GM23338 (cell line): ENCODE measurements around the gene ROGDI. TPM values are rescaled to one million over a fixed set of nuclear protein-coding genes. Genes with fewer than 3 reads are reported as not detected.

Experiments
- ATAC-seq: fragments of 200-7000 bp; cut with Tn5 transposase; 3 replicates; pipeline ENCODE4 v1.9.1; 2020
- DNase-seq: peaks from one replicate; pipeline ENCODE4 v3.0.0-alpha.2; 2015; ENCODE audit warnings: low spot score
- H2AFZ ChIP-seq: fragments of 200-600 bp; sonication (generic); 2 replicates; pipeline ENCODE4 v1.8.0; 2016; ENCODE audit warnings: antibody characterized with exemption, mild to moderate bottlenecking, moderate library complexity
- H3F3A ChIP-seq: fragments of 200-600 bp; sonication (generic); replicated peaks from 2 replicates; pipeline ENCODE4 v1.8.0; 2017; ENCODE audit warnings: antibody characterized with exemption, mixed run types, low read depth
- H3K27ac ChIP-seq: fragments of 200-600 bp; sonication (generic); 2 replicates; pipeline ENCODE4 v1.6.1; 2016; ENCODE audit warnings: low read depth
- H3K27me3 ChIP-seq: fragments of 200-600 bp; sonication (generic); 2 replicates; pipeline ENCODE4 v1.8.0; 2016; ENCODE audit warnings: mild to moderate bottlenecking, mixed run types, moderate library complexity; ENCODE audit not compliant: insufficient read depth
- H3K36me3 ChIP-seq: fragments of 200-600 bp; sonication (generic); 2 replicates; pipeline ENCODE4 v1.8.0; 2016; ENCODE audit warnings: mild to moderate bottlenecking; ENCODE audit not compliant: insufficient read depth
- H3K4me1 ChIP-seq: fragments of 200-600 bp; sonication (generic); 2 replicates; pipeline ENCODE4 v1.8.0; 2016; ENCODE audit warnings: mild to moderate bottlenecking, moderate library complexity; ENCODE audit not compliant: insufficient read depth
- H3K4me2 ChIP-seq: fragments of 200-600 bp; sonication (generic); 2 replicates; pipeline ENCODE4 v1.7.1; 2017; ENCODE audit warnings: mixed run types
- H3K4me3 ChIP-seq: fragments of 200-600 bp; sonication (generic); 2 replicates; pipeline ENCODE4 v1.6.1; 2016; ENCODE audit warnings: mixed run types
- H3K79me2 ChIP-seq: fragments of 200-600 bp; sonication (generic); replicated peaks from 2 replicates; pipeline ENCODE4 v1.8.0; 2017; ENCODE audit warnings: mild to moderate bottlenecking; ENCODE audit not compliant: insufficient read depth
- H3K9me2 ChIP-seq: fragments of 200-600 bp; sonication (generic); 2 replicates; pipeline ENCODE4 v1.8.0; 2017; ENCODE audit not compliant: insufficient read depth
- H4K20me1 ChIP-seq: fragments of 200-600 bp; sonication (generic); replicated peaks from 2 replicates; pipeline ENCODE4 v1.8.0; 2017; ENCODE audit warnings: mild to moderate bottlenecking; ENCODE audit not compliant: insufficient read depth
- H3K27ac Mint-ChIP-seq: 2 replicates; pipeline ENCODE4 v1.8.0; 2020; ENCODE audit warnings: inconsistent platforms, mild to moderate bottlenecking, moderate library complexity, mixed read lengths
- H3K27me3 Mint-ChIP-seq: 3 replicates; pipeline ENCODE4 v1.8.0; 2022; ENCODE audit warnings: low read depth, mild to moderate bottlenecking, moderate library complexity, mixed read lengths, inconsistent platforms; ENCODE audit not compliant: insufficient read depth, poor library complexity
- H3K36me3 Mint-ChIP-seq: 3 replicates; pipeline ENCODE4 v1.8.0; 2021; ENCODE audit warnings: low read depth, mild to moderate bottlenecking, inconsistent platforms, moderate library complexity, mixed read lengths
- H3K4me1 Mint-ChIP-seq: 3 replicates; pipeline ENCODE4 v1.8.0; 2020; ENCODE audit warnings: mild to moderate bottlenecking, inconsistent platforms, mixed read lengths
- H3K4me3 Mint-ChIP-seq: 3 replicates; pipeline ENCODE4 v1.8.0; 2021; ENCODE audit warnings: moderate library complexity, mild to moderate bottlenecking, inconsistent platforms, mixed read lengths
- H3K9me3 Mint-ChIP-seq: 3 replicates; pipeline ENCODE4 v1.8.0; 2020; ENCODE audit warnings: moderate library complexity, mild to moderate bottlenecking, inconsistent platforms, mixed read lengths
- CREB1 ChIP-seq: fragments of 250-450 bp; sonication (Bioruptor Pico); IDR thresholded peaks from 2 replicates; pipeline ENCODE4 v1.5.0; 2020; ENCODE audit warnings: low read depth, mild to moderate bottlenecking, moderate library complexity
- ETS1 ChIP-seq: IDR thresholded peaks from 2 replicates; pipeline ENCODE4 v1.6.1; 2016; ENCODE audit warnings: antibody characterized with exemption
- EZH2 ChIP-seq: fragments of 200-600 bp; sonication (generic); IDR thresholded peaks from one replicate; pipeline ENCODE4 v1.8.0; 2017; ENCODE audit warnings: antibody characterized with exemption, mild to moderate bottlenecking, low read depth; ENCODE audit not compliant: unreplicated experiment
- EZH2phosphoT487 ChIP-seq: fragments of 200-600 bp; sonication (generic); IDR thresholded peaks from one replicate; pipeline ENCODE4 v1.8.1; 2018; ENCODE audit warnings: antibody characterized with exemption; ENCODE audit not compliant: unreplicated experiment
- JUNB ChIP-seq: IDR thresholded peaks from one replicate; pipeline ENCODE4 v1.6.1; 2016; ENCODE audit warnings: antibody characterized with exemption; ENCODE audit not compliant: unreplicated experiment
- NANOG ChIP-seq: IDR thresholded peaks from 2 replicates; pipeline ENCODE4 v1.6.1; 2016; ENCODE audit warnings: antibody characterized with exemption, borderline replicate concordance
- POLR2AphosphoS5 ChIP-seq: IDR thresholded peaks from 2 replicates; pipeline ENCODE4 v1.6.1; 2016; ENCODE audit warnings: antibody characterized with exemption, low read depth
- STAT1 ChIP-seq: IDR thresholded peaks from one replicate; pipeline ENCODE4 v1.6.1; 2016; ENCODE audit warnings: antibody characterized with exemption; ENCODE audit not compliant: unreplicated experiment
- ZNF114 ChIP-seq: fragments of 250-450 bp; sonication (Bioruptor Pico); IDR thresholded peaks from 2 replicates; pipeline ENCODE4 v1.5.0; 2020; ENCODE audit warnings: mild to moderate bottlenecking, moderate library complexity
- ZNF331 ChIP-seq: fragments of 250-450 bp; sonication (Bioruptor Pico); IDR thresholded peaks from 2 replicates; pipeline ENCODE4 v1.5.0; 2020; ENCODE audit warnings: low read depth, mild to moderate bottlenecking, moderate library complexity
- polyA plus RNA-seq: library from polyadenylated mRNA; unstranded; fragments of >200 nt; fragmentation: Nextera tagmentation; extraction: Ambion mirVana; gene quantifications from 2 replicates; pipeline ENCODE4 v1.2.1, GENCODE V29; 2016
- total RNA-seq: library from RNA; depleted of rRNA; stranded (reverse); fragments of >200 nt; shearing (Covaris generic); gene quantifications from 2 replicates; pipeline ENCODE4 v1.2.3, GENCODE V29; 2014

The ROGDI gene
- total and polyA plus RNA-seq, 2 experiments from 2014 or later: 30.3 to 38.8 TPM

GRCh38 chr16:4788489-4788889 lies 13.9 kb downstream of the ROGDI start:
- Mint-ChIP-seq H3K27ac (no peak overlapping the region), H3K36me3 (peaks cover 13% of the 10 kb centered on the region), H3K4me1 (peaks cover 13% of the 10 kb centered on the region), H3K9me3 (peaks cover 2% of the 10 kb centered on the region; the same call in 2 of the 3 replicates), H3K27me3 (peaks cover 16% of the 10 kb centered on the region), H3K4me3 (no peak overlapping the region)
- DNase-seq (no peak), ATAC-seq (no peak; the same call in 2 of the 3 replicates)
- Histone ChIP-seq H3K9me2 (no peaks in the 10 kb centered on the region), H3K36me3 (no peaks in the 10 kb centered on the region), H3K4me2 (no peak overlapping the region), H3K79me2 (no peaks in the 10 kb centered on the region), H3K4me1 (peaks cover 12% of the 10 kb centered on the region; the same call in 1 of the 2 replicates), H4K20me1 (no peaks in the 10 kb centered on the region), H3K27ac (no peak overlapping the region), H3F3A (no peaks in the 10 kb centered on the region; the same call in 1 of the 2 replicates), H2AFZ (peak overlapping the region; percentile 87), H3K4me3 (no peak overlapping the region), H3K27me3 (no peaks in the 10 kb centered on the region)
- TF ChIP-seq NANOG: no peak
- no peak for TF ChIP-seq ETS1
- no peak for TF ChIP-seq STAT1
- no peak for TF ChIP-seq POLR2AphosphoS5
- no peak for TF ChIP-seq JUNB
- TF ChIP-seq EZH2phosphoT487: no peak
- TF ChIP-seq CREB1: no peak

GRCh38 chr16:4787627-4788482 lies 14.6 kb downstream of the ROGDI start, which contains the start of gene SEPTIN12:
Gene SEPTIN12 (minus strand): TSS chr16:4788345. CDS start chr16:4787645, 700 bp downstream.
- peak; percentile 32 for DNase-seq
- H3K4me3 ChIP-seq: no peak within 1 kb of the TSS
- peak within 1 kb of the TSS; percentile 87 for H2AFZ ChIP-seq
- no peak within 1 kb of the TSS for H3K27ac ChIP-seq
- no peaks in the 10 kb centered on the region for H3K27me3 ChIP-seq
- Mint-ChIP-seq H3K4me3 (no peak within 1 kb of the TSS; the same call in 2 of the 3 replicates), H3K9me3 (peaks cover 2% of the 10 kb centered on the region; the same call in 2 of the 3 replicates), H3K36me3 (peaks cover 19% of the 10 kb centered on the region), H3K27ac (peak within 1 kb of the TSS; percentile 87; the same call in 1 of the 2 replicates), H3K4me1 (peaks cover 13% of the 10 kb centered on the region), H3K27me3 (peaks cover 18% of the 10 kb centered on the region)
- TF ChIP-seq POLR2AphosphoS5: no peak
- TF ChIP-seq ZNF331 (CRISPR knock-in tag): no peak
- TF ChIP-seq EZH2: no peak
- no peak for TF ChIP-seq ZNF114
- TF ChIP-seq CREB1: no peak
- H3F3A ChIP-seq: no peaks in the 10 kb centered on the region
- no peaks in the 10 kb centered on the region for H3K79me2 ChIP-seq
- H3K4me2 ChIP-seq: no peak within 1 kb of the TSS
- H4K20me1 ChIP-seq: no peaks in the 10 kb centered on the region
- peak; percentile 65 for ATAC-seq
- no peaks in the 10 kb centered on the region for H3K36me3 ChIP-seq
- H3K9me2 ChIP-seq: no peaks in the 10 kb centered on the region
- H3K4me1 ChIP-seq: peaks cover 12% of the 10 kb centered on the region; the same call in 1 of the 2 replicates
